GM18873 (cell line): Measurements from ENCODE around the gene XCL1.

Experiments used
- ATAC-seq: cut with Tn5 transposase; IDR thresholded peaks from one replicate; pipeline ENCODE4 v1.9.1; 2021; ENCODE audit warnings: mild to moderate bottlenecking, moderate library complexity, moderate number of reproducible peaks; ENCODE audit not compliant: unreplicated experiment, low FRiP score

The XCL1 gene

GRCh38 chr1:168601051-168601450 lies 24.6 kb downstream of the XCL1 start:
- ATAC-seq = no peak

- no peak for ATAC-seq
Measured at GRCh38 chr1:168603501-168604110, 27.2 kb downstream of the XCL1 start.

GRCh38 chr1:168605443-168605842 lies 29.0 kb downstream of the XCL1 start:
- ATAC-seq = no peak

- no peak for ATAC-seq
Measured at GRCh38 chr1:168606096-168606495, 29.7 kb downstream of the XCL1 start.

GRCh38 chr1:168607872-168608428 lies 31.5 kb downstream of the XCL1 start:
- ATAC-seq = no peak

- no peak for ATAC-seq
Measured at GRCh38 chr1:168608796-168609715, 32.7 kb downstream of the XCL1 start.

- no peak for ATAC-seq
Measured at GRCh38 chr1:168609741-168610510, 33.5 kb downstream of the XCL1 start.

- no peak for ATAC-seq
Measured at GRCh38 chr1:168613038-168613451, 36.6 kb downstream of the XCL1 start.

GRCh38 chr1:168613691-168614231 lies 37.4 kb downstream of the XCL1 start:
- ATAC-seq = no peak

- no peak for ATAC-seq
Measured at GRCh38 chr1:168614235-168614634, 37.8 kb downstream of the XCL1 start.

- no peak for ATAC-seq
Measured at GRCh38 chr1:168615965-168616364, 39.6 kb downstream of the XCL1 start.

GRCh38 chr1:168617974-168618750 lies 41.8 kb downstream of the XCL1 start:
- no peak for ATAC-seq

GRCh38 chr1:168618886-168619285 lies 42.5 kb downstream of the XCL1 start:
- ATAC-seq = no peak

GRCh38 chr1:168621356-168621755 lies 45.0 kb downstream of the XCL1 start:
- no peak for ATAC-seq

- ATAC-seq = no peak
Measured at GRCh38 chr1:168623003-168623828, 46.8 kb downstream of the XCL1 start.

GRCh38 chr1:168623831-168624230 lies 47.4 kb downstream of the XCL1 start:
- ATAC-seq = no peak

GRCh38 chr1:168626326-168626725 lies 49.9 kb downstream of the XCL1 start:
- no peak for ATAC-seq

- no peak for ATAC-seq
Measured at GRCh38 chr1:168627370-168627769, 51.0 kb downstream of the XCL1 start.

GRCh38 chr1:168628807-168629206 lies 52.4 kb downstream of the XCL1 start:
- no peak for ATAC-seq
